ENCODE data around the gene GPR176.

Gene GPR176

DNA sequence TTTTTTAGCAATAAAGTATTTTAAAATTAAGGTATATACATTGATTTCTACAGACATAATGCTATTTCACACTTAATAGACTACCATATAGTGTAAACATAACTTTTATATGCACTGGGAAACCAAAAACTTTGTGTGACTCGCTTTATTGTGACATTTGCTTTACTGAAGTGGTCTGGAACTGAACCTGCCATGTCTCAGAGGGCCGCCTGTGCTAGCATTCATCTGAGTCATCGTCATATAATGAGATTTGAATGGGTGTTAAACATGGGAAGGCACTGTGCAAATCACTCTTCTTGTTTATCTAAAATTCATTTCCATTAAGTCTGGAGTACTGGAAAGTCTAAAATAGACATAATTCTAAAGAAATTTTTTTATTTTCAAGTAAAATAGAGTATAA lies 26.8 kb upstream of the GPR176 start:
- TF ChIP-seq, protein P1, sequence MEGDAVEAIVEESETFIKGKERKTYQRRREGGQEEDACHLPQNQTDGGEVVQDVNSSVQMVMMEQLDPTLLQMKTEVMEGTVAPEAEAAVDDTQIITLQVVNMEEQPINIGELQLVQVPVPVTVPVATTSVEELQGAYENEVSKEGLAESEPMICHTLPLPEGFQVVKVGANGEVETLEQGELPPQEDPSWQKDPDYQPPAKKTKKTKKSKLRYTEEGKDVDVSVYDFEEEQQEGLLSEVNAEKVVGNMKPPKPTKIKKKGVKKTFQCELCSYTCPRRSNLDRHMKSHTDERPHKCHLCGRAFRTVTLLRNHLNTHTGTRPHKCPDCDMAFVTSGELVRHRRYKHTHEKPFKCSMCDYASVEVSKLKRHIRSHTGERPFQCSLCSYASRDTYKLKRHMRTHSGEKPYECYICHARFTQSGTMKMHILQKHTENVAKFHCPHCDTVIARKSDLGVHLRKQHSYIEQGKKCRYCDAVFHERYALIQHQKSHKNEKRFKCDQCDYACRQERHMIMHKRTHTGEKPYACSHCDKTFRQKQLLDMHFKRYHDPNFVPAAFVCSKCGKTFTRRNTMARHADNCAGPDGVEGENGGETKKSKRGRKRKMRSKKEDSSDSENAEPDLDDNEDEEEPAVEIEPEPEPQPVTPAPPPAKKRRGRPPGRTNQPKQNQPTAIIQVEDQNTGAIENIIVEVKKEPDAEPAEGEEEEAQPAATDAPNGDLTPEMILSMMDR (IDR thresholded peaks at IDR 0.05; ENCODE audit: insufficient read depth, low read depth, low read length, missing control alignments) = no peak
- no peak overlapping the region for H3K4me3 ChIP-seq (ENCODE audit: low read depth, low read length)
- no peak for DNase-seq (ENCODE audit: low read depth)

DNA sequence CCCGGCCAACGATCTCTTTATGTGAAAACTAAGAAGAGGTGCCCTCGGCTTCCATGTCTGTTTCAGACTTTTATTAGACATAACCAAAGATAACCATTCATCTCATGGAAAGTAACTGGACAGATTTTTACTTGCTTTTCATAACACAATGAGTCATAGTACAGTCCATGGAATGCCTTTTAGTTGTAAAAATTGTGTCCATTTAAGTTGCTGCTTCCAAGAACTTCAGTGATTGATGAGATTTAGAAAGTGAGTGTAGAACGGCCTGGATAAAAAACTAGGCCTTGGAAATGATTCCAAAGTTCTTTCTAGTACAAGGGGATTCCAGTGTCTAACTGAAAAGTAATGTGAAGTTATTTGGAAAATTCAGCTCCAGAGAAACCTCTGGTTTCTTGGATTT lies 24.7 kb upstream of the GPR176 start:
- no peak for DNase-seq (ENCODE audit: low read depth)
- H3K4me3 ChIP-seq (ENCODE audit: low read depth, low read length) = no peak overlapping the region
- TF ChIP-seq, protein P1 (IDR thresholded peaks at IDR 0.05; ENCODE audit: insufficient read depth, low read depth, low read length, missing control alignments) = no peak

DNA sequence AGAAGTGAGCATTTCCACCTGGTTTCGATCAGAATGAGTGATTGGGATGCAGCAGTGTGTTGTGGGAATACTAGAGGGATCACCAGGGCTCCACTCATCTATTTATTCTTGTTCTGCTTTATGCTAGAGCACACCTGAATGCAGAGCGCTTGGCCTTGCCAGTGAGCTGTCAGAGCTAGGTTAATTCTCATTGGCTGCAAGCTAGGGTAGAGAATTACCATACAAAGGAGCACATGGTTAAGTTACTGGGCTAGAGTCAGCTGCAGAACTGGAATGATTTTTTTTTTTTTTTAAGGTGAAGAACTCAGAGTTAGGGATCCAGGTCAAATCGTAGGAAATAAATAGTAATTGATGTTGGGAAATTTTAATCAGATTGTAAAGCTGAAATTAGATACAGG lies 22.7 kb upstream of the GPR176 start:
- TF ChIP-seq, protein P1 (IDR thresholded peaks at IDR 0.05; ENCODE audit: insufficient read depth, low read depth, low read length, missing control alignments) = no peak
- H3K4me3 ChIP-seq (ENCODE audit: low read depth, low read length) = no peak overlapping the region
- no peak for DNase-seq (ENCODE audit: low read depth)

DNA sequence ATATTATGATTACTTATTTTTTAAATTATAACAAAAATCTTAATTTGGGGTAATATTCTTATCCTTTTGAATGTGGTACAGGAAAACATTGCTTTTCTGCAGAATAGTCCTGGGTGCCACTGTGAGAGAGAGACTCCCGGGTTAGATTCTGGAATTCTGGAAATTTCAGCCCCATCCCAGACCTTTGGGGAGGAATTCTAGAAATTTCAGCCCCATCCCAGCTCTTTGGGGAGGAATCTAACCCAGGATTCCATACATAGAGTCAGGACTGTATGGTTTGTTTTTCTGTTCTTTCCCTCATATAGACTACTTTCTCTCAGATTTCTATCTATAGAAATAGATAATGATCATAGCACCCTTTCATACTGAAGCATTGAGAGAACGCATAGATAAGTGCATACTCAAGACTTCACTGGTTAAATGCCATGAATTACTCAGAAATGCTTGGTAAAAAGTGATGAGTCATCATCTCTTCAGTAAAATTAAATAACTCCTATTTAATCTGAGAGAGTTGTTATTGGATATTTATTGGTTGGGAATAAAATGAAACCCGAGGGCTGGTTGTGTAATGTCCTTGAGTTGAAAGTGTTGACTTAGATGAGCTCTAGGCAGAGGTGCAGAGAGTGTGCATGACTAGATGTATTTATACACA lies 22.2 kb upstream of the GPR176 start:
- no peak overlapping the region for H3K4me3 ChIP-seq (ENCODE audit: low read depth, low read length)
- TF ChIP-seq, protein P1 (IDR thresholded peaks at IDR 0.05; ENCODE audit: insufficient read depth, low read depth, low read length, missing control alignments) = no peak
- DNase-seq (ENCODE audit: low read depth) = no peak

DNA sequence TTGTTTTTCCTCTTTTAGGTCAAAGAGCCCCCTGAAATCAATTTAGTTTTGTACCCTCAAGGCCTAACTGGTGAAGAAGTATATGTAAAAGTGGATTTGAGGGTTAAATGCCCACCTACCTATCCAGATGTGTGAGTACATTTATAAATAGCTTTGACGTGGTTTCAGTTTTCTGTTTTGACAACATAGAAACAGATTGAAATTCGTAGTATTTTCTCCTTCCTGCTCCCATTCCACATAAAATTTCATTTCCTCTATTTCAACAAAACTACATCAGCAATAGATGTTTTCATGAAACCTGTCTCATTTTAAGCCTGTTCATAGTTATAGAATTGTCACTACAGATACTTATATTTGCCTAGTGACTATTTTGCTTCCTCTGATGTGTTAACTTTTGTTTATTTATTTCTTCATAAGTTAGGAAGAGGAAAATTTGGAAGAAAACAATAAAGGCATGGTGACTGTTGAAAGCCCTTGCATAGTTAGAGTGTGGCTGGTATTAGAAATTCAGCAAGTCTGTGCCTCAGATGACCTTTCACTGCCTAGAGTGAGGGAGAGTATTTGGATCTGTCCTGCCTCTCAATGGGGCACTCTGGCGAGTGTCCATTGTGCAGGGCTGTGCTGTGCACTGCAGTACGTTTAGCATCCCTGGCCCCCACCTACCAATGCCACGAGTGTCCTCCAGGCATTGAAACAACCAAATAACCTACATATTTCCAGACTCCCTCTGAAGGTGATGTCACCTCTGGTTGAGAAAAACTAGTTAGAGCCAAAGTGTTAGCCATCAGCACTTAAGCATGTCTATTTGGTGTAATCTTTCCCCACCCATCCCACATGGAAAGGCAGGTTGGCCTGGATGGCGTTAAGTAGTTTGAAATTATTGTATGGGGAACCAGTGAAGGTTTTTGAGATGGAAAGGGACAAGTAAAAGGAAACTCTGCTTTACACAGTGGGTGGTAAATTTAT lies 19.7 kb upstream of the GPR176 start:
- TF ChIP-seq, protein P1 (IDR thresholded peaks at IDR 0.05; ENCODE audit: insufficient read depth, low read depth, low read length, missing control alignments) = no peak
- DNase-seq (ENCODE audit: low read depth) = peak; percentile 41

DNA sequence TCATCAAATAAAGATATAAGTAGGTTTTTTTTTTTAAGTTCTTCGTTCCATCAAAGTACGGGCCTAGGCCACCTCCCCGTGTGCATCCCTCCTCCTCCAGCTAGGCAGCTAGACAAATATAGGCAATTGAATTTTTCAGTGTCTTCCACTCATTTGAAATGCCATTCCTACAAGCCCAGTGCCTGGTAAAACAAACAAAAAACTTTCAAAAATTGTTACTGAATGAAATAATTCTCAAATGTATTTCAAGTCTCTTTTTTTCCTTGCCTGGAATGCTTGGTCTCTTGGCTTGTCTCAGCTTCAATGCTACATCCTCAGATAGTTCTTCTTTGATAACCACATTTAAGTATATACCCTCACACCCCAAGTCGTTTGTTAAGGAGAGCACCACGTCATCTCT lies 17.6 kb upstream of the GPR176 start:
- no peak for DNase-seq (ENCODE audit: low read depth)
- TF ChIP-seq, protein P1 (IDR thresholded peaks at IDR 0.05; ENCODE audit: insufficient read depth, low read depth, low read length, missing control alignments) = no peak
- H3K4me3 ChIP-seq (ENCODE audit: low read depth, low read length) = no peak overlapping the region

More for the DNA sequence above, 19.7 kb upstream of the GPR176 start:
- no peak overlapping the region for H3K4me3 ChIP-seq (ENCODE audit: low read depth, low read length)

Data from GM12865 (cell line).